HK-2 (cell line): Measurements from ENCODE around the gene UBE2G2.
"Not testable (repeated sequence)": the region's sequence is repeated elsewhere in the genome, so short reads cannot be mapped to it uniquely, and the experiment has no call there.

ENCODE experiments used
- DNase-seq: peaks from one replicate; pipeline ENCODE4 v3.0.0-alpha.2; 2018; ENCODE audit not compliant: unreplicated experiment

The UBE2G2 gene

DNA sequence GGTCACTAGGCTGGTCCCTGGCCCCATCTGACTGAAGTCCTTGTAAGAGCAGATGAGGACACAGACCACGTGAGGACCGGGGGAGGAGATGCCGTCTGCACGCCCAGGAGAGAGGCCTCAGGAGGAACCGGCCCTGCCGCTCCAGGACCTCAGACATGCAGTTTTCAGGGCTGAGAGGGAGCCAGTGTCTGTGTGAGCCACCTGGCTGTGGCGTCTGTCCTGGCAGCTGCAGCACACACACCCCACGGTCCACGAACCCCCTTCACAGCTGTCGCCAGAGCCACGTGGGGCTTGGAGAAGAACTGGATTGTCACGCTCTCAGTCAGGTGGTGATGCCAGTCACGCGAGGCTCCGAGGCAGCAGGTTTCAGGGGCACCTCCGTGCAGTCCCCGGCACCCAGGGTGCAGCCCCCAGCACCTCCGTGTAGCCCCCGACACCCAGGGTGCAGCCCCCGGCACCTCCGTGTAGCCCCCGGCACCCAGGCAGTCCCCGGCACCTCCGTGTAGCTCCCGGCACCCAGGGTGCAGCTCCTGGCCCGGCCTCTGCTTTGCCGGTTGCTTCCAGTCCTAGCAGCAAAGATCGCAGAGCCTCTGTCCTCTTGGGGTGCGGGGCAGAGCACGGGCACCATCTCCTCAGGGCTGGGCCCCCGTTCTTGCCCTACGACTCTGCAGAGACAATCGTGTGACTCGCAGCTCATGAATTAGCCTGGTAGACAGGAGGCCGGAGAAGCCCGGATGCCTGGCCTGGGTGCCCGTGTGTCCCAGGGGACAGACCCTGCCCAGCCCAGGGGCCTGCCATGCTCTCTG lies 35.2 kb upstream of the UBE2G2 start:
- DNase-seq = peak; percentile 13

DNA sequence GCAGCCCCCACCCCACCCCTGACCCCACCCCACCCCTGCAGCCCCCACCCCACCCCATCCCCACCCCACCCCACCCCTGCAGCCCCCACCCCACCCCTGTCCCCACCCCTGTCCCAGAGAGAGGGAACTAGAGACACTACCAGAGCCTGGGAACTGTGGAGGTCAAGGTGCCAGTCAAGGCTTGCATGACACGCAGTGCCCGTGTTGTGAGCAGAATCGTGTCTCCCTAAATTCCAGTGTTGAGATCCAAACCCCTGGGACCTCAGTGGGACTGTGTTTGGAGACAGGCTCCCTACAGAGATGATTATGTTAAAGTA lies 34.7 kb upstream of the UBE2G2 start:
- DNase-seq = no peak

DNA sequence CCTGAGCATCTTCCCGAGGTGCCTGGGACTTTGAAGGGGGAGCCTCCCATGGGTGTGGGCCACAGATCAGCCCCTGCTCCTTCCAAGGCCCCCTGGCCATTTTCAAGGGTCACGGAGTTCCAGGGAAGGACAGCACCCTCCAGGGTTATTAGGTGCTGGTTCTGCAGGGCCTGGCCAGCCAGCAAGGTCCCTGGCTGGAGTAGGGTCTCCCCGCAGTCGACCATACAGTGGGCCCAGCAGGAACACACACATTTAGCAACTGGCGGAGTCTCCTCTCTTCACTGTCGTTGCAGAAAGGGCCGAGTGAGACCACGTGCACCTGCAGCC lies 34.0 kb upstream of the UBE2G2 start:
- no peak for DNase-seq

DNA sequence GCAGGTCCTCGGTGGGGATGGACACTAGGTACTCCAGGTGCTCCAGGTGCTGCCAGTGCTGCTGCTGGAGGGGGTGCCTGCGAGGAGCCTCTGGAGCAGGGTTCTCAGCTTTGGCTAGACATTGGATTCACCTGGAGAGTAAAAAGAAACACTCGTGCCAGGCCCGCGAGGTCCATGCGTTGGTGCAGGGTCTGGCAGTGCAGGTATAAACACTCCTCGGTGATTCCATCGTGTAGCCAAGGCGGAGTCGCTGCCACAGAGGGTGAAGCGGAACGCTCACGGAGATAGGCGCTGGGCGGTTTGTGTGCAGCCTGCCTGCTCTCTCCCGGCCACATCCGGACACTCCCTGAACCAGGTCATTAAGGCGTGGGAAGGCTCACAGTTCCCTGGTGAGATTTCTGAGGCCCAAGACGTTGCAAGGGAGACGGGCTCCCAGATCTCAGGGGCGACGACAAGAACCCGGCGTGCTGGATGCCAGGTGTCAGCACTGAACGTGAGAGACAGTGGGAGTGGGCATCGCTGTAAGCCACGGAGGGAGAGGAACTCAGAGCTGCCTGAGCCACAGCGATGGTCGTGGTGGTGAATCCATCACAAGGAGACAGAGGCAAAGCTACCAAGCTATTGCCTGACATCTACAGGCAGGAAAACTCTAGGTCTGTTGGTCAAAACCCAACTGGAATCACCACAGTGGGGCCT lies 33.5 kb upstream of the UBE2G2 start:
- no peak for DNase-seq

DNA sequence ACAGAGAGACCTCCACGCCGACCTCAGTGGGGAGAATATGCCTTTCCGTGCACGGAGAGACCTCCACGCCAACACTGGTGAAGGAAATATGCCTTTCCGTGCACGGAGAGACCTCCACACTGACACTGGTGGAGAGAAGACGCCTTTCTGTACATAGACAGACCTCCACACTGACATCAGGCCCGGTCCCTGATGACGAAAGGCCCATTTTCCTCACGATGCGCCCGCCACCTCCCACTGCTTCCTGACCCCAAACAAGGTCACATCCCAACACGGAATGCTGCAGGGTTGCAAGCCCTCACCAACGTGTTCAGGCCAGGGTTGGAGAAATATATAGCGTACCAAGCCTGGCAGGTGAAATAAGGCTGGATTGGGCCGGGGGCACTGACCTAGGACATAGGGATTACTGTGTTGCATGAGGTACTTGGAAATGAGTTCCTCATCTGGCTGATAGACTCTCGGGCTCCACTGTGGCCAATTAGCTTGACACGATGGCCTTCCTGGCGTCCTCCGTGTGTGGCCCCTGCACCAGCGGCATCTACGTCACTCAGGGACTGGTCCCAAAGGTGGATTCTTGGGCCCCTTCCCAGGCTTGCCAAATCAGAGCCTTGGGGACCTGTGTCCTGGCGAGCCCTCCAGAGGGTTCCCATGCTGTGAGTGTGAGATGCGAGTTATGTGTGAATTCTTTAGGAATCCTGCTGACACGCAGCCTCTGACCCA lies 32.8 kb upstream of the UBE2G2 start:
- no peak for DNase-seq

DNA sequence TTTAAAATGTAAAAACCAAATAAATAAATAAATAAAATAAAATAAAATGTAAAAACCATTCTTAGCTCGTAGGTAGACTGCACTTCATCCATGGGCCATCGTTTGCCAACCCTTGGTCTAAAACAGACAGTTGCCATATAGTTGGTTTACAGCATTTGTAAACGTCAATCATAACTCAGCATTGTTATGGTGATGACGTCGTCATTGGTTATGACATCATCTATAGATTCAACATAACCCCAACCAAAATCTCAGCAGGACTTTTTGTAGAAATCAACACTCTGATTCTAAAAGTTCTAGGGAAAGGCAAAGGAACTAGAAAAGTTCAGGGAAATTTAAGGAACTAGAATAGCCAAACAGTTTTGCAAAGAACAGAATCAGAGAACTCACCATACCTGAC lies 32.0 kb upstream of the UBE2G2 start:
- no peak for DNase-seq

DNA sequence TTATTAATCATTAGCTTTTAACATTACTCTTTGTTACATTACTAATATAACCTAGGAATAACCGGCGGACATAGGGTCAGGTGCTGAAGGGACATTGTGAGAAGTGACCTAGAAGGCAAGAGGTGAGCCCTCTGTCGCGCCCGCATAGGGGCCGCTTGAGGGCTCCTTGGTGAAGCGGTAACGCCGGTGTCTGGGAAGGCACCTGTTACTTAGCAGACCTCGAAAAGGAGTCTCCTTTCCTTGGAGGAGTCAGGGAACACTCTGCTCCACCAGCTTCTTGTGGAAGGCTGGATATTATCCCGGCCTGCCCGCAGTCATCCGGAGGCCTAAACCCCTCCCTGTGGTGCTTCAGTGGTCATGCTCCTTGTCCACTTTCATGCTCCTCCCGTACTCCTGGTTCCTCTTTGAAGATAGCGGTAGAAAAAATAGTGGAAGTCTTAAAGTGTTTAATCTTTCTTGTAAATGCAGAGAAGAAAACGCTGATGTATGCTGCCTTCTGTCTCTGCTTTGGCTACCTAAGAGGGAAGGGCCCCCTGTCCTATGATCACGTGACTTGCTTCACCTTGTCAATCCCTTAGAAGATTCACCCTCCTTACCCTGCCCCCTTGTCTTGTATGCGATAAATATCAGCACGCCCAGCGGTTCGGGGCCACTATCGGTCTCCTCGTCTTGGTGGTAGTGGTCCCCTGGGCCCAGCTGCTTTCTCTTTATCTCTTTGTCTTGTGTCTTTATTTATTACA lies 31.1 kb upstream of the UBE2G2 start:
- not testable (repeated sequence) for DNase-seq

DNA sequence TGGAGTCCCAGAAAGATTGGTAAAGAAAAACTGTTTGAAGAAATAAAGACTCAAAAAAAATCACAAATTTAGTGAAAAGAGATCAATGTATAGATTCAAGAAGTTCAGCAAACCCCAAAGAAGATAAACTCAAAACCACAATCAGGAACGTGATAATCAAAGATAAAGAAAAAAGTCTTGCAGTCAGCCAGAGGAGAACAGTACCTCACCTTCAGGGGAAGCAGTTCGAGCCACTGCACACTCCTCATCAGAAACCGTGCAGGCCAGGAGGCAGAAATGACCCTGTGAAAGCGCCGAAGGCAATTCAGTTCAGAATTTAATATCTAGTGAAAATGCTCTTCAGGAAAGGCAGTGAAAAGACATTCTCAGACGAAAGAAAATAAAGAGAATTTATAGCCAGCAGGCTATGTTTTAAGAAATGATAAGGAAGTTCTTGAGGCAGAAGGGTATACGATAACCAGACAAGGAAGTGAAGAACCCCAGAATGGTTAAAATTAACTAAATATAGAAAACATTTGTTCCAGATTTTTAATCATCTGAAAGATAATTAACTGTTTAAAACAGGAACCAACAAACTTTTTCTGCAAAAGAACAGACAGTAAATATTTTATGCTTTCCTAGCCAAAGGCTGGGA lies 29.7 kb upstream of the UBE2G2 start:
- DNase-seq = no peak

DNA sequence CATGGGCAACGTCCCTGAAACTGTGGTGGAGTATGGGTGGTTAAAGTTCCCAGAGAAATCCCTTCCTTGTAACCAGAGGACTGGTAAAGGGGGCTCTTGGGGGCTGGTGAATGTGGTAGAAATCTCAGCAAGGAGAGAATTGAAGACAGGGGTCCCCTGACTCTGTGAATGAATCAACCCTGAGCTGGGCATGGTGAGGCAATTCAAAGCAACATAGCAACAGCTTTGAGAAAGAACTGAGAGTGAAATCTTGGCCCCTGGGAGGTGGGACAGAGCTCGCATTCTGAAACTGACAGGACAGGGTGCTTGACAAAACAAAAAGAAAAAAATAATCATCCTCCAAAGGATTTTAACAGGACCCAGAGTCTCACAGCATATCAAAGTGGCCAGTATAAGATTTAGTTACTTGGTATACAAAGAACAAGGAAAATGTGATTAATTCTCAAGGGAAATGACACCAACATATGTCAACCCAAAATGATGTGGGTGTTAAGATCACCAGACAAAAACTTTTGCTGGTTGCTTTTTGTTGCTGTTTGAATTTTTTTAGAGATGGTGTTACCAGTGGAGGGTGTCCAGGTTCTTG lies 28.0 kb upstream of the UBE2G2 start:
- no peak for DNase-seq

DNA sequence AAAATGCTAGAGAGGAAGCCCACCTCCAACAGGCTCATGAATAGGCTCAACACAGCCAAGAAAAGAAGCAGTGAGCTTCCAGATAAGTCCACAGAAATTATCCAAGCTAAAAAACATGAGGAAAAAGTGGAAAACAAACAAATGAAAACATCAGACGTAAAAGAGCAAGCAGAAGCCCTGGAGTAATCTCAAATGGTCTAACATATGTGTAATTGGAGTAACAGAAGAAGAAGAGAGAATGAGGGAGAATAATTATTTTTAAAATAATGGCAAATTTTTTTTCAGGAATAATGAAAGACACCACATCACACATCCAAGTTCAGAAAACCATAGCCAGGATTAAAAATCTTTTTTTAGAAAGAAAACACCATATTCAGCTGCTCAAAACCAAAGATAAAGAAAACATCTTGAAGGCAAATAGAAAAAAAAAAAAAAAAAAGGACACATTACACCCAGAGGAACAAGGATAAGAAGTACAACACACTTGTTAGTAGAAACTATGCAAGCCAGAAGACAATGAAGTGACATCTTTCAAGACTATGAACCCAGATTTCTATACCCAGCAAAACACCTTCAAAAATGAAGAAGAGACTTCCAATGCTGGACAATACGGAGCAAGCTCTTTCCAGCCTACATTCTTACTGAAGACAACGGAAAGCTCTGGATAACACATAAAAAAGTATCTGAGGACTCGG lies 26.9 kb upstream of the UBE2G2 start:
- no peak for DNase-seq

DNA sequence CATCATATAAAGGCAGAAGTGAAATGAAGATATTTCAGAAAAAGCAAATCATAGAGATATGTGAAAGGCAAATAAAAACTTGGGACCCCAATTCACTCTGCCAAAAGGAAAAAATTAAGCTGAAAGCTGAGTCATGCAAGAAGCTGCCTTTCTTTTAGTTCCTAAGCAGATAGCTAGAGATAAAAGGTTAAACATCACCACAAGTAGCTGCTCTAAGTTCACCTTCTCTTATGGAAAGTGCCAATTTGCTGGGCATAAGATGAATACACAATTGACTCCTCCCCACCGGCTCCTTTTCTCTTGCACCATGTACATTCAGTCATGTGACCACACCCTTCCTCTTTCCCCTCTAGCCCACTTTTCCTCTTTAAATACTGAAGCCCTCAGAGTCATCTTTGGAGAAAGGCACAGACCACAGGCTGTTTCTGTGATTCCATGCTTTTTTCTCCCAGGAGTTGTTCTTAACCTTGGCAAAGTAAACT lies 21.6 kb upstream of the UBE2G2 start:
- DNase-seq = no peak

DNA sequence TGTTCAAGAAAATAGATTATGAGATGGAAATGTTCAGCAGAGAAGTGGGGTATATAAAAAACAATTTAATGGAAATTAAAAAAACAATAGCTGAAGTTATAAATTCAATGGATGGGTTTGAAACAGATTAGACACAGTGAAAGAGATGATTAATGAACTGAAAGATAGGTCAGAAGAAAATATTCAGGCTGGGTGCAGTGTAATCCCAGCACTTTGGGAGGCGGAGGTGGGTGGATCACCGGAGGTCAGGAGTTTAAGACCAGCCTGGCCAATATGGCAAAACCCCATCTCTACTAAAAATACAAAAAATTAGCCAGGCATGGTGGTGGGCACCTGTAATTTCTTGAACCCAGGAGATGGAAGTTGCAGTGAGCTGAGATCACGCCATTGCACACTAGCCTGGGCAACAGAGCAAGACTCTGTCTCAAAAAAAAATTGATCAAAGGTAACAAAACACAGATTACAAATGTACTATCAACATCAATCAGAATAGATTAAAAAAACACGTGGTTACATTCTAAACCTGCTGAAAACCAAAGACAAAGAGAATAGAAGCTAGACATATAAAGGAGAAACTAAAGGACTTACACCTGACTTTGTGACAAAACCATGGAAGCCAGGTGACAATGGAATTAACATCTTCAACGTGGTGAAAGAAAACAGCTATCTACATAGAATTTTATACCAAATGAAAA lies 21.0 kb upstream of the UBE2G2 start:
- no peak for DNase-seq

DNA sequence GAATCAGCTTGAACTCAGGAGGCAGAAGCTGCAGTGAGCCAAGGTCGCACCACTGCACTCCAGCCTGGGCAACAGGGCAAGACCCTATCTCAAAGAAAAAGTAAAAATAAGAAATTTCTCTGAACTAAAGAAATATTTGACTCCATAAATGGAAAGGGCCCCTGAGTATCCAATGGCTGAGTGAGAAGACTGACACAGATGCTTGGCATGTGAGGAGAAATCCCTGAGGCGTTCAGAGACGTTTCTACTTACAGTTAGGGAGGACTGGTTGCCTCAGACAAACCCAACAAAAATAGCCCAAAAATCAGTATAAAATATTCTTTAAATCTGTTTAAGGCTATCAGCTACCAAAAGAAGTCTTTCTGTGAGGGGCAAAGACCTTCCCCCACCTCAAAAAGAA lies 19.2 kb upstream of the UBE2G2 start:
- no peak for DNase-seq

DNA sequence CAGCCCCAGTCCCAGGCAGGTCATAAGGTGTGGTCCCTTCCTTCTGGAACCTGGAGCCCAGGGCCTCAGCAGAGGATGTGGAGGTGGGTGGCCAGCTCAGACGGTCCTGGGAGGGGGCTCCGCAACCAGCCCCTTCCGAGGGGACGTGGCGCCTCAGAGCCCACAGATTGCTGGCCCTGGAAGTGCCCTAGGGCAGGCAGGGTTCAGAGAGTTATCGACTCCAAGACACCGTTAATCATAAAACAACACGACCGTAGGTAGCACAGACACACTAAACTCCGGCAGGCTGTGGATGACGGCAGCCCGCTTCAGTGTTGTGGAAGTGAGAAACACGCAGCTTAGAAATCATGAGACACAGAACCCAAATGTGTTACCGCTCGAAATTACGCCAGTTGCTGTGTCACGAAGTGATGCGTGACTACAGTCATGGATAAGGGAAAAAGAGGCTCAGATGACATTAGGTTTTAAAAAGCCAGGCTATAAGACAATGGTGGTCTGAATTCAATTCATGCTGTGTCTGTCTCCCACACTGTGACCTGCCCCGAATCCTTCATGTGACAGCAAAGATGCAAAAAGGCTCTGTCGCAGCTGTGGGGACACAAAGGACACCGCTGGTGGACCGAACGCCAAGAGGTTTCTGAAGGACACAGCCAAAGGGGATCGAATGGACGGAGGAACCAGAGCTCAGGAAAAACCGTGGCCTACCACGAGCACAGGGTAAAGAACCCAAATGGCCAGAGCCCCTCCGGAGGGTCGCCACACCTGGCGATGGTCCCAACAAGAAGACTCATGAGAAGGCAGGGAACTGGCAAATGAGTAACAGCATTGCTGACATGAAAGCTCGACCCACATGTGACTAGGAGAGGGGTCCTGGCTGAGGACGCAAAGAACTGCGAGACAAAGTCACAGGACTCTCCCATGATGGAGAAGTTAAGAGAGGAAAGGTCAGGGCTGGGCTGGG lies 17.9 kb upstream of the UBE2G2 start:
- no peak for DNase-seq

DNA sequence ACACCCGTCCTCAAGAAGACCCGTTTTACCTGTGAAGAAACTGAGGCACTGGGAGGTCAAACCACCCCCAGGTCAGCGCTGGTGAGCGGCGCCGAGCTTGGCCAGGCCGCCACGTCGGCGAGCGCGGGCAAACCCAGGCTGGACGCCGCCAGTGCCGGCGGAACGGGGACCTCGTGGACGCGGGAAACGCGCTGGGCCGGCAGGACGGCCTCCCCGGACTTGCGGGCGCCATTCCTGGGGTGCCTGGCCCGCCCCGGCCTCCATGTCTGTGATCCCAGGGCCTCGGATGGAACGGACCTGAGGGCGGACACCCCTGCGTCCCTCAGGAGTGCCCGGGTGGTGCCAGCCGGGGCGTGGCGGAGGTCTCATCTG lies 17.0 kb upstream of the UBE2G2 start:
- DNase-seq = no peak

DNA sequence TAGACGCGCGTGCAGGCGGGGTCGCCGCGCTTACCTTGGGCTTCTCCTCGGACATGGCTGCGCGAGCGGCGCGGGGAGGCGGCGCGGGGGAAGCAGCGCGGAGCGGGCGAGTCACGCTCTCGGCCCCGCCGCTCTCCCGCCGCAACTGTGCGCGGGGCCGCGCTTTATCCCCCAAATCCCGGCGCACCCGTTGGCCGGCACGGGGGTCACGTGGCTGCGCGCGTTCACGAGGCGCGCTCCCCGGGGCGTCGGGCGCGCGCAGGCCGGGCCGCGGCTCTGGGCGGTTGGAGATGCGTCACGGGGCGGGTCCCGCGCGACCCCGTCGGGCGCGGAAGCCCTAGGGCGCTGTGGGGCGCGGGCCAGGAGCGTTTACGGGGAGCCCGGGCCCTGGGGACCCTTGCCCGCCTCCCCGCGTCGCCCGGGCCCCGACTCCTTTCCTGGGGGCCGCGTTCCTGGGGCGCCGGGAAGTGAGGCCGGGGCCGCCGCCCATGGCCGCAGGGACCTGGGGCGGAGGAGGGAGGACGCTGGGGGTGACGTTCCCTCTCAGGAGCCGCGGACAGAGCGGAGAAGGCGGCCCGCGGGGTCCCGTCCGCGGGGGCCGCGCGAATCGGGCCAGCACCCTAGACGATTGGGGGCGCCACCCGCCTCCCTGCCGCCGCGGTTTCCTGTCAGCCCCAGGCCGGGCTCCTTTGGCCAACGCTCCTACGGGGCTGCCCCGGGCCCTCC lies 16.5 kb upstream of the UBE2G2 start, which contains the start of gene SUMO3:
TSS of gene SUMO3 (minus strand) at position 149 of the 726 bp plus-strand sequence. CDS start at position 55, 94 bp downstream.
- DNase-seq = peak; percentile 55

DNA sequence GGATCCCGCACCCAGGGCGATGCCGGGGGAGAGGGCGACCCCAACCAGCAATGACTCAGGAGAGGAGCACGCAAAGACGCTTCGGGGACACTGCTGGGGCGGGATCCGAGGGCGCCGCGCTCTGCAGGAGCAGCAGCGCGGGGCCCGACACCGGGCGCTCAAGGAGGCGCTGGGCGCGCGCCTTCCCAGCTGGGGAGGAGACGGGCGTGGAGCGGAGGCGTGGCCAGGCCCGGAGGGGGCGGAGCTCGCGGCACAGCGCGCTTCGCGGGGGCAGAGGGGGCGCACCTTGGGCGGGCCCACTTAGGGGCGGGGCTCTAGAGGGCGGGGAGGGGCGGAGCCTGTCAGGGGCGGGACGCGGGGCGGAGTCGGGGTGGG lies 15.9 kb upstream of the UBE2G2 start:
- DNase-seq = peak; percentile 84
